H1 (cell line): ENCODE data around the gene ADPRH.

Source experiments
- ATF2 ChIP-seq: IDR thresholded peaks from 2 replicates; pipeline ENCODE4 v1.6.1; 2012; ENCODE audit warnings: low read length, inconsistent platforms
- CBX8 ChIP-seq: fragments of 300-800, 300-1000 bp; sonication (generic); IDR thresholded peaks from 2 replicates; pipeline ENCODE4 v1.7.1; 2016; ENCODE audit warnings: low read depth, low read length, borderline replicate concordance
- CTCF ChIP-seq, 3 experiments: IDR thresholded peaks; 1 replicate in 2 of 3; 2 replicates in 1 of 3; pipeline versions ENCODE4 v1.5.1 to v1.6.1; 2011; ENCODE audit warnings: low read length in 3 of 3, mild to moderate bottlenecking in 3 of 3, inconsistent platforms in 2 of 3, low read depth in 1 of 3, moderate library complexity in 1 of 3; ENCODE audit not compliant: insufficient read depth in 1 of 3; ENCODE audit errors: control extremely low read depth in 1 of 3
- EZH2 ChIP-seq: fragments of 200-600 bp; sonication (generic); IDR thresholded peaks from 2 replicates; pipeline ENCODE4 v1.7.1; 2012; ENCODE audit warnings: low read depth, mild to moderate bottlenecking, moderate library complexity, low read length, inconsistent platforms; ENCODE audit not compliant: severe bottlenecking
- KDM1A ChIP-seq: fragments of 200-600, 300-600 bp; sonication (generic); IDR thresholded peaks from 2 replicates; pipeline ENCODE4 v1.7.1; 2016; ENCODE audit warnings: mild to moderate bottlenecking, low read length, borderline replicate concordance
- NRF1 ChIP-seq: IDR thresholded peaks from 2 replicates; pipeline ENCODE4 v1.6.1; 2011; ENCODE audit warnings: mild to moderate bottlenecking, low read depth, low read length, improper control_type of control experiment
- POLR2A ChIP-seq, 2 experiments: IDR thresholded peaks; 1 replicate in 1 of 2; 2 replicates in 1 of 2; pipeline ENCODE4 v1.6.1; 2011; ENCODE audit warnings: low read depth in 2 of 2, low read length in 2 of 2, mild to moderate bottlenecking in 2 of 2; ENCODE audit errors: control extremely low read depth in 1 of 2
- POLR2AphosphoS5 ChIP-seq: IDR thresholded peaks from 2 replicates; pipeline ENCODE4 v1.6.1; 2011; ENCODE audit warnings: low read depth, low read length
- SRF ChIP-seq: IDR thresholded peaks from 2 replicates; pipeline ENCODE4 v1.6.1; 2011; ENCODE audit warnings: mild to moderate bottlenecking, low read depth, low read length, moderate library complexity
- TBP ChIP-seq: IDR thresholded peaks from 2 replicates; pipeline ENCODE4 v1.6.1; 2011; ENCODE audit warnings: low read depth, low read length, improper control_type of control experiment
- ZNF274 ChIP-seq: IDR thresholded peaks from 2 replicates; pipeline ENCODE4 v1.7.0; 2012; ENCODE audit warnings: low read length, borderline replicate concordance; ENCODE audit errors: extremely low read depth
- TF ChIP-seq, protein P1 (sequence below): IDR thresholded peaks from 2 replicates; pipeline ENCODE4 v1.6.1; 2012; ENCODE audit warnings: inconsistent platforms

- TF ChIP-seq NRF1 = no peak
- TF ChIP-seq TBP = no peak
- TF ChIP-seq KDM1A = no peak
- no peak for TF ChIP-seq CBX8
- no peak for TF ChIP-seq POLR2A (IDR thresholded peaks at IDR 0.05; ENCODE audit: control extremely low read depth in 1 of 2, low read depth in 2 of 2, low read length in 2 of 2)
- TF ChIP-seq ZNF274 = no peak
- TF ChIP-seq, protein P1, sequence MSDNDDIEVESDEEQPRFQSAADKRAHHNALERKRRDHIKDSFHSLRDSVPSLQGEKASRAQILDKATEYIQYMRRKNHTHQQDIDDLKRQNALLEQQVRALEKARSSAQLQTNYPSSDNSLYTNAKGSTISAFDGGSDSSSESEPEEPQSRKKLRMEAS = no peak
- no peak for TF ChIP-seq CTCF (IDR thresholded peaks at IDR 0.05; ENCODE audit: control extremely low read depth in 1 of 3, insufficient read depth in 1 of 3, low read depth in 1 of 3, low read length in 3 of 3)
- TF ChIP-seq ATF2 = no peak
- no peak for TF ChIP-seq EZH2
- no peak for TF ChIP-seq POLR2AphosphoS5
- no peak for TF ChIP-seq SRF
Measured at GRCh38 chr3:119632829-119633228, 53.5 kb downstream of the ADPRH start.
